Measurements from ENCODE around the gene MGAT3.

MGAT3 gene

DNA sequence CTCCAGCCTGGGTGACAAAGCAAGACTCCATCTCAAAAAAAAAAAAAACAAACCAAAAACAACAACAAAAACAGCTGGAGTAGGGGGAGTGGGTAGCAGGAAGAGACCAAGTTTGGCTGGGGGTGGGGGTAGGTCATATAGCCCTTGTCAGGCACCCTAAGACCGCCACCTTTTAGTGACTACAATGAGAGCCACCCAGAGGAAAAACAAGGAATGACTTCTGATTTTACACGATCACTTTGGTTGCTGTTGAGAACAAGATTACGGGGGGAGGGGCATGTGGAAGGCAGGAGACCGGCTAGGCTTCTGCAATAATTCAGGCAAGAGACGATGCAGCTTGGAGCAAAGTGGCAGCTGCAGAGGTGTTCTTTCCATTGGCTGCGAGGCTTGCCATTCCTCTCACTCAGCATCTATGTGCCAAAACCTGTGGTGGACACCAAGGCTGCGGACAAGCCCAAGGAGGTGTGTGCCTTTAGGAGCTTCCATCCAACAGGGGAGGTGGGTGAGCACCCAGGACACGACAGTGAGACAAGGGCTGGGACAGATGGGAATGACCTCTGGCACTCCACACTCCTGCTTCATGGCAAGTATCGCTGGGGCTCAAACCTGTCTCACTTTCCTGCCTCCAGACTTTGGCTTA lies 74.0 kb downstream of the MGAT3 start:
- in situ Hi-C loops (cut with HindIII; ENCODE audit: low pct_ligation_motif_present, low pct_unique_long_range_greater_than_20kb, low sequenced_read_pairs): no loop called here
- DNase-seq: peak; percentile 42

- in situ Hi-C loops (cut with HindIII; ENCODE audit: low pct_ligation_motif_present, low pct_unique_long_range_greater_than_20kb, low sequenced_read_pairs): no loop called here
These were observed 75.6 kb downstream of the MGAT3 start, which contains the start of gene RPS19BP1 for GRCh38 chr22:39532215-39533073. Gene RPS19BP1 (minus strand): TSS chr22:39532748. CDS start chr22:39532738, 10 bp downstream.

GRCh38 chr22:39534092-39534506 lies 77.3 kb downstream of the MGAT3 start:
- in situ Hi-C loops (cut with HindIII; ENCODE audit: low pct_ligation_motif_present, low pct_unique_long_range_greater_than_20kb, low sequenced_read_pairs): no loop called here
- no peak for DNase-seq

More at GRCh38 chr22:39532215-39533073, 75.6 kb downstream of the MGAT3 start, which contains the start of gene RPS19BP1:
- peak; percentile 98 for DNase-seq

- peak; percentile 66 for DNase-seq
- in situ Hi-C loops (cut with HindIII; ENCODE audit: low pct_ligation_motif_present, low pct_unique_long_range_greater_than_20kb, low sequenced_read_pairs): no loop called here
These were observed 78.0 kb downstream of the MGAT3 start for GRCh38 chr22:39534591-39535356.

DNA sequence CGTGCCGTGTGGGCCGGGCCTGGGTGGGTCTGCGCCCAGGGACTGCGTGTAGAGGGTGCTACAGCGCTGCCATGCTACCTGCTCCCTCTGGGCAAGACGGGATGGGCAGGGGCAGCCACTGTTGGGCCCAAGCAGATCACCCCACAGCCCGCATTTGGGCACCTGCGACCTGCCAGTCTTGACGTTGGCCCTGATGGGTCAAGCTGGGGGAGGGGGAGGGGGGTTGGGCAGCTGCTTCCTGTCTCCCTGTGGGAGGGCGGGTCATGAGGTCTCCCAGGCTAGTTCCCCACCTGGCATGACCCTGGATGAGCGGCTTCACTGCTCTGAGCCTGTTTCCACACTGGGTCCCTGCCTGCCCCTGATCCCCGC lies 78.5 kb downstream of the MGAT3 start:
- no peak for DNase-seq
- in situ Hi-C loops (cut with HindIII; ENCODE audit: low pct_ligation_motif_present, low pct_unique_long_range_greater_than_20kb, low sequenced_read_pairs): no loop called here

DNA sequence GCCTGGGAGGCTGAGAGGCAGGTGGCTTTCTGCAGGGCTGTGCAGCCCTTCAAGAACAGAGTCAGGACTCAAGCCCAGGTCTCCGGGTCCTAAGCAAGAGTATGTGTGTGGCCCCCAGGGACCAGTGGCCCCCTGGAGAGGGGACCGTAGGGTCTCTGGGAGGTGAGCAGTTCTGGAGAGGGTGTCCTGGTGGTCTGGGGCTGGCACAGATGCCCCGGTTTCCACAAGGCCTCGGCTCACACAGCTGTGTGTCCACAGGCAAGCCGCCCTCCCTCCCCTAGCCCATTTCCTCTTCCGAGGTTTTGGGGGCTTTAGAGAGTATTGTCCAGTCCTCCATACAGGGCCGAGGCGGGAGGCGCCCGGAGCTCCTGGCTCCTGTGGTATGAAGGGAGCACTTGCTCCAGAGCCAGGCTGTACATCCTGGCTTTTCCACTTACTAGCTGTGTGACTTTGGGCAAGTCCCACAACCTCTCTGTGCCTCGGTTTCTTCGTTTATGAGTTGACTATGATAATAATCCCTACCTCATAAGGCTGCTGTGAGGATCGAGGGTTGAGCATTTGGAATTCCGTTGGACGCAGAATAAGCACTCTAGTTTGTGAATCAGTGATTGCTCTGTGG lies 79.1 kb downstream of the MGAT3 start:
- DNase-seq: no peak
- in situ Hi-C loops (cut with HindIII; ENCODE audit: low pct_ligation_motif_present, low pct_unique_long_range_greater_than_20kb, low sequenced_read_pairs): no loop called here

- in situ Hi-C loops (cut with HindIII; ENCODE audit: low pct_ligation_motif_present, low pct_unique_long_range_greater_than_20kb, low sequenced_read_pairs): no loop called here
These were observed 79.9 kb downstream of the MGAT3 start for GRCh38 chr22:39536711-39537110.

GRCh38 chr22:39537975-39538374 lies 81.2 kb downstream of the MGAT3 start:
- no peak for DNase-seq
- in situ Hi-C loops (cut with HindIII; ENCODE audit: low pct_ligation_motif_present, low pct_unique_long_range_greater_than_20kb, low sequenced_read_pairs): no loop called here

More at GRCh38 chr22:39536711-39537110, 79.9 kb downstream of the MGAT3 start:
- DNase-seq: no peak
